ENCODE data around the gene GALNS.
"Not testable (repeated sequence)": the region's sequence is repeated elsewhere in the genome, so short reads cannot be mapped to it uniquely, and the experiment has no call there.

The GALNS gene

GRCh38 chr16:88894681-88895300 is 38.0 kb upstream of the GALNS start:
- no peak for DNase-seq (ENCODE audit: low read depth)
- TF ChIP-seq CTCF (IDR thresholded peaks at IDR 0.05; ENCODE audit: low read length, missing control alignments): no peak
- no peak overlapping the region for H3K4me3 ChIP-seq (replicated peaks; ENCODE audit: low read depth, low read length)

- DNase-seq (ENCODE audit: low read depth); H3K4me3 ChIP-seq (replicated peaks; ENCODE audit: low read depth, low read length): not testable (repeated sequence)
These were observed 37.5 kb upstream of the GALNS start for GRCh38 chr16:88894266-88894665.

GRCh38 chr16:88893127-88893968 is 36.6 kb upstream of the GALNS start:
- no peak overlapping the region for H3K4me3 ChIP-seq (replicated peaks; ENCODE audit: low read depth, low read length)
- no peak for DNase-seq (ENCODE audit: low read depth)
- no peak for TF ChIP-seq CTCF (IDR thresholded peaks at IDR 0.05; ENCODE audit: low read length, missing control alignments)

GRCh38 chr16:88892065-88892464 is 35.3 kb upstream of the GALNS start:
- no peak overlapping the region for H3K4me3 ChIP-seq (replicated peaks; ENCODE audit: low read depth, low read length)
- no peak for TF ChIP-seq CTCF (IDR thresholded peaks at IDR 0.05; ENCODE audit: low read length, missing control alignments)
- no peak for DNase-seq (ENCODE audit: low read depth)

- no peak for TF ChIP-seq CTCF (IDR thresholded peaks at IDR 0.05; ENCODE audit: low read length, missing control alignments)
- no peak overlapping the region for H3K4me3 ChIP-seq (replicated peaks; ENCODE audit: low read depth, low read length)
- no peak for DNase-seq (ENCODE audit: low read depth)
These were observed 34.3 kb upstream of the GALNS start for GRCh38 chr16:88891083-88891482.

GRCh38 chr16:88889702-88890352 is 33.1 kb upstream of the GALNS start:
- not testable (repeated sequence) for DNase-seq (ENCODE audit: low read depth); H3K4me3 ChIP-seq (replicated peaks; ENCODE audit: low read depth, low read length)

GRCh38 chr16:88888461-88889387 is 32.0 kb upstream of the GALNS start:
- no peak for DNase-seq (ENCODE audit: low read depth)
- no peak for TF ChIP-seq CTCF (IDR thresholded peaks at IDR 0.05; ENCODE audit: low read length, missing control alignments)
- H3K4me3 ChIP-seq (replicated peaks; ENCODE audit: low read depth, low read length): no peak overlapping the region

Data from fibroblast of pulmonary artery (primary cell).